GM18520 (cell line): ENCODE data around the gene HGS.

ENCODE experiments used
- ATAC-seq: cut with Tn5 transposase; IDR thresholded peaks from one replicate; pipeline ENCODE4 v1.9.1; 2021; ENCODE audit not compliant: unreplicated experiment

Gene HGS

GRCh38 chr17:81702934-81703746 lies 19.3 kb downstream of the HGS start, which contains the start of gene MRPL12:
Gene MRPL12 (plus strand): TSS chr17:81703367. CDS start chr17:81703502, 135 bp downstream.
- peak; percentile 76 for ATAC-seq

GRCh38 chr17:81703747-81704654 lies 20.2 kb downstream of the HGS start:
- ATAC-seq = no peak

- ATAC-seq = no peak
Observed at GRCh38 chr17:81705518-81706231, 21.9 kb downstream of the HGS start.

GRCh38 chr17:81706232-81706611 lies 22.4 kb downstream of the HGS start:
- no peak for ATAC-seq

- no peak for ATAC-seq
Observed at GRCh38 chr17:81706757-81707624, 23.2 kb downstream of the HGS start.

GRCh38 chr17:81707725-81708646 lies 24.2 kb downstream of the HGS start:
- no peak for ATAC-seq

GRCh38 chr17:81708739-81709185 lies 25.0 kb downstream of the HGS start:
- ATAC-seq = no peak

- no peak for ATAC-seq
Observed at GRCh38 chr17:81710514-81711308, 26.9 kb downstream of the HGS start.

GRCh38 chr17:81711814-81712467 lies 28.1 kb downstream of the HGS start, which contains the start of gene SLC25A10:
Gene SLC25A10 (plus strand): TSS chr17:81712284. CDS start chr17:81712427, 143 bp downstream.
- peak; percentile 74 for ATAC-seq

- no peak for ATAC-seq
Observed at GRCh38 chr17:81712468-81713003, 28.7 kb downstream of the HGS start.

- ATAC-seq = no peak
Observed at GRCh38 chr17:81713004-81713555, 29.3 kb downstream of the HGS start.

GRCh38 chr17:81713556-81714411 lies 30.0 kb downstream of the HGS start:
- no peak for ATAC-seq

GRCh38 chr17:81714412-81715106 lies 30.7 kb downstream of the HGS start:
- no peak for ATAC-seq

- ATAC-seq = no peak
Observed at GRCh38 chr17:81715107-81715871, 31.5 kb downstream of the HGS start.
